SH-SY5Y (cell line): ENCODE results near the gene IGFBP7.

Experiments used
- GATA2 ChIP-seq: IDR thresholded peaks from 2 replicates; pipeline ENCODE4 v1.6.1; 2011; ENCODE audit warnings: mild to moderate bottlenecking, low read depth, low read length
- GATA3 ChIP-seq: IDR thresholded peaks from 2 replicates; pipeline ENCODE4 v1.6.1; 2011; ENCODE audit warnings: low read depth, mild to moderate bottlenecking, low read length, moderate library complexity

DNA sequence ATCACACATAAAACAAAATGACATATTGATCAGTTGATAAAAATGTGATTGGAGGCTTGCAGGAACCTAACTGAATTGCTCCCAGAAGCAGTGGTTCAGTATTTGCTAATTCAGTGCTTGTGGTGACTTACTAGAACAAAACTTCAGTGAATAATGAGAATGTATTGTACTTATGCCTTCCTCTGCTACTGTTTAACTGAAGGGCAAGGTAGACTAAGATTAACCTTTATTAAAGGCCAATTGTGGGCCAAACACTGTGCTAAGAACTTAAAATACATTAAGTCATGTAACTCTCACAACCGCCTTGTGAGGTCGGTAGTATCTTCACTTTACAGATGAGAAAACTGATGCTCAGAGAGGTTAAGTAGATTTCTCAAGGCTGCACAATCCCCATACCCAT is 14.9 kb downstream of the IGFBP7 start:
- TF ChIP-seq GATA2 (no peak), GATA3 (no peak)
